NCI-H2107 treated with DMSO at 0.1 percent for 48 hours (cell line): ENCODE data around the gene SH2D3A.
"Not testable (repeated sequence)": the region's sequence is repeated elsewhere in the genome, so short reads cannot be mapped to it uniquely, and the experiment has no call there.

Experiments used
- DNase-seq: peaks from one replicate; lab custom pipeline; 2025; ENCODE audit not compliant: unreplicated experiment; lab: John Stamatoyannopoulos, UW

SH2D3A gene

DNA sequence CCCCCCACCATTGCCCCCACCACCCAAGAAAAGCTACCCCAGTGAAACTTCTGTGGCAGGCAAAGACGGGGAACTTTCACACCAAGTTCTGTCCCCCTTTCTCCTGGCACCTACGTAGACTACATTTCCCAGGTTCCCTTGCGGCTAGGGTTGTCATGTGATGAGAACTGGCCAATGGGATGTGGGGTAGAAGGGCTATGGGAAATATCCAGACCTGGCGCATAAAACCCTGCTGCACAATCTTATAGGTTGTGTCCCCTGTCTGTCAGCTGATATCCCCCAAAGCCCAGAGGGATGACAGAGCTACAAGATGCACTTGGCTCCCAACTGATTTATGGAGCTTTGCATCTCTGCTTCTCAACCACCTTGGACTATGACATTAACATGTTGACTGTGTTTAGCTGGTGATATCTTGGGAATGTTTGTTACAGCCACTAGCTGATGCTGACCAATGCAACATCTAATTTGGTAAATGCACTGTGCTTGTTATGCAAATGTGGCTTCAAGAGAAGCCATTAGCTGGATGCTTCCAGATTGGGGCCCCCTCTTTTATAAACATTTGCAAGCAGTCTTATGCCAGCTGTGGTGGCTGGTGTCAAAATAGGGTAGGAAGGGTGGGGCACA is 6.1 kb downstream of the SH2D3A start:
- no peak for DNase-seq

DNA sequence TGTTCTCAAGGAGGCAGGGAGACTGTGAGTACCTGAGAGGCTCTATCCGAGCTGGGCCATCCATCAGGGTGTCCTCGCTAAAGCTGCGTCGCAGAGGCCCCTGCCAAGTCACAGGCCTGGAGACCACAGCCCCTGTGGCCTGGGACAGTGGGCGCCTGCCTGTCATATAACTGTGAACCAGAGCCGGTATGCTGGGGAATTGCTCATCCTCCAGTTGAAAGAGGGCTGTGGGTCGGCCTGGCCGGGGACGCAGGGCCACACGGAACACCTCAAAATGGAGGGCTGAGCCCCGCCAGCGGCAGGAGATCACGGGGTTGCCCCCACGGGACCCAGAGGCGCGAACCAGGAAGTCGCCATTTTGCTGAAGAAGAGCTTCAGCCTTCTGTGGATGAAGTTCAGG is 6.6 kb downstream of the SH2D3A start:
- no peak for DNase-seq

DNA sequence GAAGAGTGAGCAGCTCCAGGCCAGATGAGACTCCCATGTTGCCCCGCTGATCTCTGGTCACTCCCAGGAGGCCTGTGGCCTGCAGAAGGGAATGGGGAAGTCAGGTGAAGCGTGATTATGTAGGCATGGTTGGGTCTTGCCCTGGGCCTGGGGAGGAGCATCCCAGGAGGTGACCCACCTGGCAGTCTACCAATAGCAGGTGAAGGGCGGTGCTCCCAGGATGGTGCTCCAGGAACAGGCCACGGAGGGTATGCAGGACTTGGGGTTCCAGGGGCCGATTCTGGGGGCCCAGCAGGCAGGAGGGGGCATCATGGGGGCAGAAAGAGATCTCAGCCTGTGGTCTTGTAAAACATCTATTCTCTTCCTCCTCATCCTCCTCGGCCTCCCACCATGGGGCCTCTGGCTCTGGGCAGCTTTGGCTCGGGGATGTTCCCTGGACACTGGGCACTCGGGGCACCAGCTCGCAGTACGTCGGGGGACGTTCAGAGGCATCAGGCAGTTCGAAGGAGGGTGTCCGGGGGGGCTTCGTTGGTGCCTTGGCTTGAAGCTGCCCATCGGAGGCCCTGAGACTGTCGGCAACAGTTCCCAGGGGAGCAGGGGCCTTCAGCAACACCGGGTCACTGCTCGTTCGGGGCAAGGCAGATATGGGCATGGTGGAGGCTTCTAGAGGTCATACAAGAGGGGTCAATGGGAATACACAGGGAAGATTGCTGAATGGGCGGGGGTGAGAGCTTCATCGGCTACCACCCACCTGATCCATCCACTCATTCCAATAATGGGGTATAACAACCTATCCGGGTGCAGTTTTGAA is 12.4 kb downstream of the SH2D3A start:
- no peak for DNase-seq

DNA sequence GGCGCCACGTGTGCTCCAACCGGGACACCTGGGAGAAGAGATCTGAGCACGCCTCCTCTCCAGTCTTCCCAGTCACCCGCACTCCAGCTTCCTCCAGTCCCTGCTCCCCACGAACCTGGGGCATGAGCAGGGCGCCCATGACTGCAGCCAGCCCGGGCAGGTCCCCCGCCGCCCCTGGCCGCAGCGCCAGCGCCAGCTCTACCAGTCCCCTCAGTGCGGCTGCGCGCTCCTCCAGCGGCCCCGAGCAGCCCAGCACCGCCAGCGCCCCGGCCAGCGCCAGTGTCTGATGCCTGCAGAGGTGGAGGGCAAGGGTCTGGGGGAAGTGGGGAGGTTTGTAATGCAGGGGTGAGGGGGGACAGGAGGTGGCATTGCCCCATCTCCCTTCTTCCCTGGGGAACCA is 13.1 kb downstream of the SH2D3A start:
- no peak for DNase-seq

DNA sequence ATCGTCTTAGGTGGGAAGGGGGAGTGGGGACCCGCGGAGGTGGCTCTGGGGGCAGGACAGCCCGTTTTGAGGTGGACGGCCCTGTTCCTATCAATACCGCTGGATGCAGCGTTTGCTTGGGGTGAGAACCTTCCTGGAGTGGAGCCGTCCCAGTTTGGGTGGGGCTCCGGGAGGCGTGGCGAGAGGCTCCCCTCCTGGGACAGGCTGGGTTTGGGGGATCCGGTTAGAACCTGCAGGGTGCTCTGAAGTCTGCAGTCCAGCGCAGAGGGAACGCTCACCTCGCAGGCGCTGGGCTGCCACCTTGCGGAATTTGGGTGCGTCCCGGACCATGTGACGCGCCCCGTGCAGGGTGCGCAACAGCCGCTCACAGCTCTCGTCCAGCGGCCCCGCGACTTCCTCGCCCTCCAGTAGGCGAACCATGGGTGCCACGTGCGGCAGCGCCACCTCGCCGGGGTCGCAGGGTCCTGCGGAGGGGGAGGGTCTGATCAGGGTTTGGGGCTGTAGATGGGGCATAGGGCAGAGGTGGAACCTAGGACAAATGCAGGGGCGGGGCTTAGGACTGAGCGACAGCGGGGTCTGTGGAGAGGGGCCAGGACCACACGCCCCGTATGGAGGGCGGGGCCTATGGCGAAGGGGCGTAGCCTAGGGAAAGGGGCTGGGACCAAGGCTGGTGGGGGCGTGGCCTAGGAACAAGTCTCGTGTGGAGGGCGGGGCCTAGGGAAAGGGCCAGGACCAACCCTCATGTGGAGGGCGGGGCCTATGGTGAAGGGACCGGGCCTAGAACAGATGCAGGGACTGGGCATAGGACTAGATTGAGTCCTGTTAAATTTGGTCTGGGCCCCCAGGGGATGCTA is 13.8 kb downstream of the SH2D3A start:
- no peak for DNase-seq

DNA sequence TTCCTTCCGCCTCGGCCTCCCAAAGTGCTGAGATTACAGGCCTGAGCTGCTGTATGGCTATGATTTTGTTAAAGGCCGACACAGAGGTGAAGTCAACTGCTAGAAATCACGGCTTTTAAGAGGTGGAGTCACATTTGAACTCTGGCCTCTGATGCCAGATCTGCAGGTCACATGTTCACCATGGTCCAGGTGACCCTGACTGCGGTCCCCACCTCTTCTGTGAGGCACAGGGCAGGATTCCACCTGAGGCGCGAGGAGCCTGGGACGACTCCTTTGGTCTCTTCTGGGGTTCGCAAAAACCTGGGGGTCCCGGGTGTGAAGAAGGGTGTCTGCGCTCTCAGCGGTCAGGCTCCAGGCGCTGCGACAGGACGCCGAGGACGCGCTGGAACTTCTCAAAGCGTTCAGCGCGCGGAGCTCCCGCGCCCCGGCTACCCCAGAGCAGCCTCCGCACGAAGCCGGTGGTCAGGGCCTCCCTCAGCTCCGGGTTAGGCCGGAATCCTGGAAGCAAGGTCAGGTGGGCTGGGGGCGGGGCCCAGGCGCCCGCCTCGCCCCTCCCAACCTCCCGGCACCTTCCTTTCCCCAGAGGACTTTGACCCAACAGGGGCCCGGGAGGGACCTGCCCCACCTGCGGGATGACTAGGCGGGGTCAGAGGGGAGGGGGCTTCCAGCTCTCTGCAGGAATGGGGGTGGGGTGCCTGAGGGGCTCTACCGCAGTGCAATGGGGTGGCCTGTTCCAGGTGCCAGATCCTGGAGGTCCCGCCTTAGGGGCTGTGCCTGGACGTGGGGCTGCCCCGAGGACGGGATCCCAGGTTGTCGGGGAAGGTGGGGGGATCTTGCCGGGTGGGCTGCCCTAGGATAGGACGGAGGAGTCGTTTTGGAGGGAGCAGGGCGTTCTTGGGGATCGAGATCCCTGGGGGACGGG is 14.7 kb downstream of the SH2D3A start:
- no peak for DNase-seq

DNA sequence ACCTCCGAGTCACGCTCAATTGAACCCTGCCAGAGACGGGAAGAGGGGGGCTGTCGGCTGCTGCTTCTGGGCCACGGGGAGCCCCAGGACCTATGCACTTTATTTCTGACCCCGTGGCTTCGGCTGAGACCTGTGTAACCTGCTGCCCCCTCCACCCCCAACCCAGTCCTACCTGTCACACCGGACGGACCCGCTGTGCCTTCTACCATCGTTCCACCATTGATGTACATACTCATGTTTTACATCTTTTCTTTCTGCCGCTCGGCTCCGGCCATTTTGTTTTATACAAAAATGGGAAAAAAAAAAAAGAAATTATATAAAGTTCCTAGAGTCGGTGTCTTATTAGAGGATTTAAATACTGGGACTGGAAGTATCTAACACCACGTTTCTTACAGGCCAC is 16.0 kb downstream of the SH2D3A start:
- no peak for DNase-seq

DNA sequence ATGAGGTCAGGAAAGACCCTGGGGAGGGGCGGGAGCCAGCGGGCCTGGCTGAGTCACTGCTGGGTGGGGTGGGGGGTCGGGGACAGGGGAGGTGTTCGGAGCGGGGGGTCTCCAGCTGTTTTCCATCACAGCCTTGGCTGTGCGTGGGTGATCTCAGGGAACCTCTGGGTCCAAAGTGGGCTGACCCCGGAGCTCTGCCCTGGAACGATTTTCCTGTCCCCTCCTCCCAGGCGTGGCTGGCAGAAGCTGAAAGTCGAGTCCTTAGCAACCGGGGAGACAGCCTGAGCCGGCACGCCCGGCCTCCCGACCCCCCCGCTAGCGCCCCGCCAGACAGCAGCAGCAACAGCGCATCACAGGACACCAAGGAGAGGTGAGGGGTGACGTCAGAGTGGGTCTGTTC is 17.2 kb downstream of the SH2D3A start:
- no peak for DNase-seq

DNA sequence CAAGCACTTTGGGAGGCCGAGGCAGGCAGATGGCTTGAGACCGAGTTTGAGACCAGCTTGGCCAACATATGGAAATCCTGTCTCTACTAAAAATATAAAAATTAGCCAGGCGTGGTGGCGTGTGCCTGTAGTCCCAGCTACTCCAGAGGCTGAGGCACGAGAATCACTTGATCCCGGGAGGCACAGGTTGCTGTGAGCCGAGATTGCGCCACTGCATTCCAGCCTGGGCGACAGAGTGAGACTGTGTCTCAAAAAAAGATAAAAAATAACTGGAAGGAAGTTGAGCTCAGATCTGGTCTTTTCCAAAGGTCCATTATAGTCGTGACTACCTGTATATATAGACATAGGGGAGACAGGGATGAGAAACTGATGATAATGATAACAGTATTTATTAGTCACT is 18.7 kb downstream of the SH2D3A start:
- not testable (repeated sequence) for DNase-seq

DNA sequence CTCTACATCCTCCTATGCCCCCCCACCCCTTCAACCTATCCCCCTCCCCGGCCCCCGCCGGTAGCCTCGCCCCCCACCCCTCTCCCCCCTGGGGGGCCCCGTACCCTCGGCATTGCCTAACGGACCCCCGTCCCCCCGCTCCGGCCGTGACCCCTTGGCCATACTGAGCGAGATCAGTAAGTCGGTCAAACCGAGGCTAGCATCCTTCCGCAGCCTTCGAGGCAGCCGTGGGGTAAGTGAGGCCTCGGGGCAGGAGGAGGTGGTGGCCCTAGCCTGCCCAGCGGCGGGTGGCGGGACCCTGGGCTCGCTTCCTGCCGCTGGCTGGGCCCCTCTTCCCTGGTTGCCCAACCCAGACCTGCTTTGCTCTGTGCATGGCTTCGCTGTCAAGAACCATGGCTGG is 21.3 kb downstream of the SH2D3A start:
- DNase-seq: no peak

DNA sequence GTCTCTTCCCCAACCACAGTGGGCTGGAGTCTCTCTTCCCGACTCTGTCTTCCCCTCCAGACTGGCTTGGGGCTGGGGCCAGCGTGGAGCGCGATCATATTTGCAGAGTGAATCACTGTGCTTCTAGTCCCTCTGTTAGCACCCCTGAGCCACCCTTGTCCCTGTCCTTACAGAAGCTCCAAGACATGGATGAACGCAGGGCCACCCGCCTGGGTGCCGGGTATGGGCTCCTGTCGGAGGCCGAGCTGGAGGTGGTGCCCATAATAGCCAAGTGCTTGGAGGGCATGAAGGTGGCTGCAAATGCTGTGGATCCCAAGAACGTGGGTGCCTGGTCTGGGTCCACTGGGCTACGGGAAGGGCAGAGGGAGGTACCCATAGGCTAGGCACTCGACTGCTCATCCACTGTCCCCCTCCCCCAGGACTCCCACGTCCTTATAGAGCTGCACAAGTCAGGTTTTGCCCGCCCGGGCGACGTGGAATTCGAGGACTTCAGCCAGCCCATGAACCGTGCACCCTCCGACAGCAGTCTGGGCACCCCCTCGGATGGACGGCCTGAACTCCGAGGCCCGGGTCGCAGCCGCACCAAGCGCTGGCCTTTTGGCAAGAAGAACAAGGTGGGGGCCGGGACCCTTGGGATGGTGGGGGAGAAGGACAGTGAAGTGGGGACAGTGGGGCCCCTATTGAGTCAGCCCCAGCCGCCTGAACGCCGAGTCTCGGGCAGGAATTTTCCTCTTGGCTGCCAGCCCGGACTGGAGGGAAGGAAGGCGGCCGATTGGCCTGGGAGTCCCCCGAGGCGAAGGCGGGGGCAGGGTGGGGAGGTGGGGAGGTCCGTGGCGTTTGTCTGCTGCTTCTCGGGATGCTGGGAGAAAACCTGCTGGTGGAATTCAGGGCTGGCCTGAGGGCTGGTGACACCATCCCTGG is 22.6 kb downstream of the SH2D3A start:
- no peak for DNase-seq

DNA sequence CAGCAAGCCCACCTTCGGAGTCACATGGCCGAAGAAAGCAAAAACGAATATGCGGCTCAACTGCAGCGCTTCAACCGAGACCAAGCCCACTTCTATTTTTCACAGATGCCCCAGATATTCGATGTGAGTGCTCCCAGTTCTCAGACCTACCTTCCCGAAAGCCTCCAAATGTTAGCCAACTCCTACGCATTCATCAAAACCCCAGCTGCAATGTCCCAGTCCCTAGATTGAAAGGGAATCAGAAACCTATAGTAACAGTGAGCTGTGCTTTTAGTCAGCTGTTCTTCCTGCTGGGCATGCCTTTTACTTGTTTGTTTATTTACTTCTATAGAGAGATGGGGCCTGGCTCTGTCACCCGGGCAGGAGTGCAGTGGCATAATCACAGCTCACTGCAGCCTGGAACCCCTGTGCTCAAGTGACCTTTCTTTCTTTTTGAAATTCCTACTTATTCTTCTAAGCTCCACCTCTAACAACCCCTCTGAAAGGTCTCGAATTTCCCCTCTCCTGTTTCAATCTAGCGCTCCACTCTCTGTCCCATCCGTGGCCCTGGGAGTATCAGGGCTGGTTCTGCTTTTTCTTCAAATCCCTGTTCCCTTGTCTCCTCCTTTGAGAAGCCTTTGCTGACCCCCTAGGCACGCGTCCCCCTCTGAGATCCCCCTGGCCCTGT is 23.4 kb downstream of the SH2D3A start:
- DNase-seq: no peak

DNA sequence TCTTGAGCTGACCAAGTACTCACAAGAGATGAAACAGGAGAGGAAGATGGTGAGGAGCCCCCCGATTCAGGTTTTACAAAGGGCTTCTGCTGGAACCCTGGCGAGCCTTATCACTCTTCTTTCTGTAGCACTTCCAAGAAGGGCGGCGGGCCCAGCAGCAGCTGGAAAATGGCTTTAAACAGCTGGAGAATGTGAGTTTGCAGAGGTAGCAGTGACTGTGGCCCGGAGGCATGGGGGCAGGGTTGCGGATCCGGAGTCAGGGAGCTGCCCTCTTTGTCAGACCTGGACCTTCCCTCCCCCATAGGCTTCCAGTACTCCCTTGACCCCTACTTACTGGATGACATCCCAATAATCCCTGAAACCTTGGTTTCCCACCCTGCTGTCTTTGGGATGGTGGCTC is 24.2 kb downstream of the SH2D3A start:
- no peak for DNase-seq

DNA sequence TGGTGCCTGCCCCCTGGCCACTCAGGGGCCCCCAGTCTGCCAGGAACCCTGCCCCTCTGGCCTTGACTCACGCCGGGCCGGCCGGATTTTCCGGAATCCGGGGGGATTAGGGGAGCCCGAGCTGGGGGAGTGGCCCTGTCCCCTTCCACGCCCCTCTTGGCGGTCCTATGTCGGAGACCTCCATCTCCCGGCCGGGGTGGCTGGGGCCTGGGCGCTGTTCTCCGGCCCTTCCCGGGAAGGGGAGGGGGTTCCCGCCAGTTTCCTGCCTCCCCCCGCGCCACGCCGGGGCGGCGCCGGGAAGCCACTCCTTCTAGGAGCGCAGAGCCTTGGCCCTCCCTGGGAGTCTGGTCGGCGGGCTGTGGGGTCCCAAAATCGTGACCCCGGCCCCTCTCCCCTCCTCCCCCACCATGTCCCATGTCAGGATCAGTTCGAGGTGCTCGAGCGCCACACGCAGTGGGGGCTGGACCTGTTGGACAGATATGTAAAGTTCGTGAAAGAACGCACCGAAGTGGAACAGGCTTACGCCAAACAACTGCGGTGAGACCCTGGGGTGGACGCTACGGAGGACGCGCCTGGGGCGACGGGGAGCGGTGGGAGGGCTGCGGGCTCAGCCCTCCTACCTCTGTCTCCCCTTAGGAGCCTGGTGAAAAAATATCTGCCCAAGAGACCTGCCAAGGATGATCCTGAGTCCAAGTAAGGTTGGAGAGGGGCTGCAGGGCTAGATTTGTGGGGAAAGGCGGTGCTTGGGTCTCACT is 26.5 kb downstream of the SH2D3A start:
- DNase-seq: no peak

DNA sequence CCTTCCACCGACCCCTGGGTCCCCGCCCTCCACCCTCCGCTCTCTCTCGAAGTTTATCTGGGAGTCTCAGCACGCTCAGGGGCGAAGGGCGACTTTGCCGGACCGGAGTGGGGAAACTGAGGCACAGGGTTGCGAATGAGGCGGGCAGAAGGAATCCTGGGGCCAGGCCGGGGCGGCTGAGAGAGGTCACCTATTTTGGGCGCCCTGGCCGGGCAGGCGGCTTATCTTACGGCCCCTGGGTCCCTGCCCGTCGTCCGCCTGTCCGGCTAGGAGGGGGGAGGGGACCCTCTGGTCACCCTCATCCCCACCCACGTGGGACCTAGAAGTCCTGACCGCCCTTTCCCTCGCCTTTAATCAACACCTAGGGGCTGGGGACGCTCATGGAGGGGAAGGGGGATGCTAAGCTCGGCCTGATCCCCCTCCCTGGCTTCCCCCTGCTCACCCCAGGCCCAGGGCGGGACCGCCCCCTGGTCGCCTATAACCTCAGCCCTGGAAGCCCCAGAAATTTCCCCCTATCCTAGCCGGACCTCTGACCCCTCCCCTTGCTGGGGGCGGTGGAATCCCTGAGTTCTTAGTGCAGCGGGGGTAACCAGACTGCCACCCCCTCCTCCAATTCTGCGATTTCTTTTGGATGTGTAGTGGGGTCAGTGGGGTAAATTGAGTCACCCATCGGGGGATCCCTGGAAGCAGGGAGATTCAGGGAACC is 27.2 kb downstream of the SH2D3A start:
- no peak for DNase-seq

DNA sequence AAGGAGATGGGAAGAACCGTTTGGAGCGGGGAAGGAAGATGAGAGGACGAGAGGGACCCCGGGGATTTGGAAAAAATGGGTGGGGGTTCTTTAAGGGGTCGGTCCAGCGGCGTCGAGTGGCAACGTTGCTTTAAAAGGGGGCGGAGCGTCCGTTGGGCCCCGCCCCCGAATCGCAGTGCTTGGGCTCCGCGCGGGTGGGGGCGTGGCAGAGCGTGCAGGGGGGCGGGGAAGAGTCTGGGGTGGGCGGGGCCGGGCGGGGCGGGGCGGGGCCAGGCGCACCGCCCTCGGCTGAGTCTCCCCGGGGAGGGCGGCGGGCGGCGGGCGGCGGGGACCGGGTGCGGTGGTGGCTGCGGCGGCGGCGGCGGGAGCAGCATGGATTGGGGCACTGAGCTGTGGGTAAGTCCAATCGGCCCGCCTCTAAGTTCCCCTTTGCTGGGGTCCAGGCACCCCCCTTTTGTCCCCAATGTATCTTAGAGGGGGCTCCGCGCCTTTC is 27.8 kb downstream of the SH2D3A start, which contains the start of gene TRIP10:
Gene TRIP10, plus strand, starts transcription at position 291 of the 493 bp plus-strand sequence. Its CDS starts 82 bp downstream, at position 373.
- no peak for DNase-seq

DNA sequence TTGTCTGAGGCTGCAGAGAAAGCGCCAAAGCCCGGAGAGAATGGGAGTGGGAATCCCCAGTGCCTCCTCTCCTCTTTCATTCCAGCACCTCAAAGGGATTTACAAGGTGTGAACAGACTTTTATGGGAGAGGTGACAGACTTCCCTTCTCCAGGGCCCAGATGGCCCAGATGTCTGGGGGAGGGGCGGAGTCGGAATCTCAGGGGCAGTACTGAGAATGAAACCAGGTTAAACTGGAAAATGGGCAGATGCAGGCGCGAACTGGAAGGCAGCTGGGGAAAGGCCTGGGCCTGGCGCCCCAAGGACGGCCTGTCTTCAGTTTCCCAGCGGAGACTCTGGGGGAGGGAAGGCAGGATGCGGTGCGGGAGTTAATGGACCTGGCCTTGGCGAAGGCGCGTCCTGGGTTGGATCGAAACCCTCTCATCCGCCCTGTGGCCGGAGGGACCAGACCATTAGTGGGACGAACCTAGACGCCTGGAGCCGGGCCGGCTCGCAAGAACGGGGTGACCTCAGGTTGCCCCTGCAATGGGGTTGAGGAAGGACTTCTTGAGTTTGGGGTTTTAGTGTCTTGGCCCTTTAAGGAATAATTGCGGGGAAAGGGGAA is 28.3 kb downstream of the SH2D3A start:
- DNase-seq: no peak
